ENCODE measurements around the gene MRPL23.

MRPL23 gene

DNA sequence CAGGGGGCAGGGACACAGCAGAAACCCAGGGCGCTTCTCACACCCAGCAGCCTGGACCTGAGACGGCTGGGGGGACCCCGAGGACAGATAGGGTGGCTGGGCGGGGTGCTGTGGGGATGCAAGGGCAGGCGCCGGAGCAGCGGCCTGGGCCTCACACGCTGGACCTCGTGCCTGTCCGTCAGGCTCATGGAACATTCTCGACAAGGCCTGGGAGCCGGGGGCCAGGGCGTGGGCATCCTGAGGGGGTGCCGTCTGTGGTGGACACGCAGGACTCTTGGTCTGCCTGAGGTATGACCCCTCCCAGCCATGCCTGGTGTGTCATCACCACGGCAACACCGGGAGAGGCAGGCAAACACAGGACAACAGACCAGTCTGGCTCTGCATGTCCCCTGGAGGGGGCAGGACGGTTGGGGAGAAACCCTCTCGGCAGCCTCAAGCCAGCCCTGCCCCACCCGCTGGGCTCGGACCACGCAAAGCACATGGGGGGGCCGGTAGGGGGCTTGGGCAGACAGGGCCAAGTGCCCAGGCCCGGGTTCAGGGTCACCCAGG is 21.4 kb downstream of the MRPL23 start:
- no peak overlapping the region for H3K4me3 ChIP-seq (ENCODE audit: low read length)
- no peaks in the 10 kb centered on the region for H3K36me3 ChIP-seq (ENCODE audit: control insufficient read depth, insufficient read depth, low read length, severe bottlenecking)
- no peaks in the 10 kb centered on the region for H3K27me3 ChIP-seq (replicated peaks; ENCODE audit: control insufficient read depth, insufficient read depth, low read length)
- no peak for DNase-seq (ENCODE audit: low read depth)
- no peak overlapping the region for H3K9ac ChIP-seq (ENCODE audit: low read length)
- H3K9me3 ChIP-seq (ENCODE audit: control insufficient read depth, low read length) = no peaks in the 10 kb centered on the region
- H3K4me1 ChIP-seq (ENCODE audit: control insufficient read depth, insufficient read depth, low read length) = no peaks in the 10 kb centered on the region

DNA sequence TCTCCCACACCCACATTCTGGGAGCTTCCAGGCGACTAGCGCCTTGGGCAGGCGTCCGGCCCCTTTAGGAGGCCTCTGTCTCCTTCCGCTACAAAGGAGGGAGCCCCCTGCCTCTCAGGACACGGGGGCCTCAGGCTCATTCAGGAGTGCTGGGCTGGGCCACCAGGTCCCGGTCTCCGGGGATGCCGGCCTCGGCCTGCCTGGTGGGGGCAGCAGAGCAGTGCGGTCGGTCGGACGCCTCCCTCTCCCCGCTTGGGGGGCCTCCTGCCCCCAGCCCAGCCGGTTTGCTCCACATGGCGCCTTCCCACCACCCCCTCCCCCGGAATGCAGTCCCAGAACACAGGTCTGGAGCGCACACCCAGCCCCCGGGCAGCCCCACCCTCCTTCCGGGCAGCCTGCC is 21.9 kb downstream of the MRPL23 start:
- Histone ChIP-seq H3K4me1 (ENCODE audit: control insufficient read depth, insufficient read depth, low read length) (no peaks in the 10 kb centered on the region), H3K9ac (ENCODE audit: low read length) (no peak overlapping the region), H3K9me3 (ENCODE audit: control insufficient read depth, low read length) (no peaks in the 10 kb centered on the region), H3K36me3 (ENCODE audit: control insufficient read depth, insufficient read depth, low read length, severe bottlenecking) (no peaks in the 10 kb centered on the region), H3K4me3 (ENCODE audit: low read length) (no peak overlapping the region), H3K27me3 (replicated peaks; ENCODE audit: control insufficient read depth, insufficient read depth, low read length) (no peaks in the 10 kb centered on the region)
- no peak for DNase-seq (ENCODE audit: low read depth)

DNA sequence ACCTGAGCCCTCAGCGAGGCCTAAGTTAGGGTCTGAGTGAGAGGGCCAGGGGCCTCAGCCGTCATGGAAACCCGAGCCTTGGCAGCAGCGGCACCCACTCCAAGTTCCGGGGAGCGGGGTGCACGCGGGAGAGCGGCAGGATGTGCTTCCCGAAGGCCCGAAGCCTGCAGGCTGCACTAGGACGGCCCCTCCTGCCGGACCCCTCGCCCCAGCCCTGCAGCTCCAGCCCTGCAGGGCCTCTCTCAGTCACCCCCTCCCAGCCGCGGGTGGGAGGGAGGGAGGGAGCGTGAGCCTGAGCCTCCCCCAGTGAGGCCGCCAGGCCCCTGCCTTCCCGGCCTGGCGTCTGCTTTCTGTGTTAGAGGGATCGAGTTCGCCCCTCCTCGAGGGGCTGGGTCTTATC is 22.6 kb downstream of the MRPL23 start:
- H3K36me3 ChIP-seq (ENCODE audit: control insufficient read depth, insufficient read depth, low read length, severe bottlenecking) = no peaks in the 10 kb centered on the region
- H3K9ac ChIP-seq (ENCODE audit: low read length) = no peak overlapping the region
- H3K4me3 ChIP-seq (ENCODE audit: low read length) = no peak overlapping the region
- no peaks in the 10 kb centered on the region for H3K9me3 ChIP-seq (ENCODE audit: control insufficient read depth, low read length)
- no peaks in the 10 kb centered on the region for H3K27me3 ChIP-seq (replicated peaks; ENCODE audit: control insufficient read depth, insufficient read depth, low read length)
- no peaks in the 10 kb centered on the region for H3K4me1 ChIP-seq (ENCODE audit: control insufficient read depth, insufficient read depth, low read length)
- DNase-seq (ENCODE audit: low read depth) = no peak

DNA sequence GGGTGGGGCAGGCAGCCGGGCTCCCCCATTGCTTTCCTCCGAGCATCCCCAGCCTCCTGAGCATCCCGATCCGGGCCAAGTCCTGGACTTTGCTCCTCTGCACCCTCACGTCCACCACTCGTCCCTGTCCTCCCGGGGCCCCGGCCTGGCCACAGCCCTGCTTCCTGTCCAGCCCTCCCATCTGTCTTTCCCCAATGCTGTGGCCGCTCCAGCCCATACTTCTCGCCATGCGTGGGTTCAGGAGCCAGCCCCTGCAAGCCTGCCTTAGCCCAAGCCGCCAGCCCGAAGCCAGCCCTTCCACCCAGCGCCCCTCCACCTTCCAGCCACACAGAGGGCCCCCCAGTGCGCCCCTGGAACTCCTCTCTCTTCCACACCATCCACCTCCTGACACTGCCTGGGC is 23.8 kb downstream of the MRPL23 start:
- Histone ChIP-seq H3K4me1 (ENCODE audit: control insufficient read depth, insufficient read depth, low read length) (no peaks in the 10 kb centered on the region), H3K9ac (ENCODE audit: low read length) (no peak overlapping the region), H3K36me3 (ENCODE audit: control insufficient read depth, insufficient read depth, low read length, severe bottlenecking) (no peaks in the 10 kb centered on the region), H3K27me3 (replicated peaks; ENCODE audit: control insufficient read depth, insufficient read depth, low read length) (no peaks in the 10 kb centered on the region), H3K9me3 (ENCODE audit: control insufficient read depth, low read length) (no peaks in the 10 kb centered on the region), H3K4me3 (ENCODE audit: low read length) (no peak overlapping the region)
- DNase-seq (ENCODE audit: low read depth) = no peak

DNA sequence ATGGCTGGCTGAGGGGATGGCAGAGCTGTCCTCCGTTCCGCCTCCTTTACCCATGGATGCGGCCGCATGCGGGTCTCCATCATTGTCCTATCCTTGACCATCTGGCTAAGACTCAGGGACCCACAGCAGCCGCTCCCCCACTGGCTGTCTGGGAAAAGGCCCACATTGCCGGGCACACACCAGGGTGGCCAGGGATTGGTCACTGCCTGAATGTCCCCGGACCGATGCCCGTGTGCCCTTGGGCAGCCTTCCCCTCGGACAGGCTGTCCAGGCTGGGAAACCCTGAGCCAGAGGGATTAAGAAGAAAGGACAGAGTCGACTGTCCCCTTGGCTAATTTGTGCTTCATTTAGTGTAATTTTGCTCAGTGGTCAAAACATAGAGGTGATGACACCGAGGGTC is 28.1 kb downstream of the MRPL23 start:
- no peak for DNase-seq (ENCODE audit: low read depth)
- no peaks in the 10 kb centered on the region for H3K9me3 ChIP-seq (ENCODE audit: control insufficient read depth, low read length)
- H3K9ac ChIP-seq (ENCODE audit: low read length) = no peak overlapping the region
- H3K27me3 ChIP-seq (replicated peaks; ENCODE audit: control insufficient read depth, insufficient read depth, low read length) = no peaks in the 10 kb centered on the region
- no peaks in the 10 kb centered on the region for H3K4me1 ChIP-seq (ENCODE audit: control insufficient read depth, insufficient read depth, low read length)
- H3K36me3 ChIP-seq (ENCODE audit: control insufficient read depth, insufficient read depth, low read length, severe bottlenecking) = no peaks in the 10 kb centered on the region
- no peak overlapping the region for H3K4me3 ChIP-seq (ENCODE audit: low read length)

DNA sequence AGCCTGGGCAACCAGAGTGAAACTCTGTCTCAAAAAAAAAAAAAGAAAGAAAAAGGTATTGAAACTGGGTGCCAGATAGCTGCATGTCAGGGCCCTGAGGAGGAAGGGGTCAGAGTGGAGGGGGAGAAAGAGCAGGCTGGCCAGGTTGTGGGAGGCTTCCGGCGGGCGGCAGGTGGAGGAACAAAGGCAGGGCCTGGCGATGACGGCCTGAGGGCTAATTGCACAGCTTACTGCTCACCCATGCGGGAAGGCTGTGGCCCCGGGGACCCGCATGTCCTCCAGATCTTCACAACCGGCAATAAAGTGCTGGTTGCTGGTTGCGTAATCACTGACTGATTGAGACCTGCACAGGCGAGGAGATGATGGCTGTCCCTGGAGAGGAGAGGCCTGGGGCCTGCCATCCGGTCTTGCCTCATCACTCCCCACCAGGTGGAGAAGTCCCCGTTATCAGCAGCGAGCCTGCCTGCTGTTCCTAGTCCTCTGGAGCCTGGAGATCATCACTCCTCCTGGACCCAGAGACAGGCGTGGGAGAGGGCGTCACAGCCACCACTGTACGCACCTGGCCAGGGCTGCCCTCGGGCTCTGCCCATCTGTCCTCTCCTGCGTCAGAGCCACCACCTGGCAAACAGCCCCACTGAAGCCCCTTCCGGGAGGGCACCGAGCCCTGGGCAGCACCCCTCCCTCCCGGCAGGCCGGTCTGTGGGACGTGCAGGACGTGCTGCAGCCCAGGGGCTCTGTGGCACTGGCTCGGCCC is 31.8 kb downstream of the MRPL23 start:
- Histone ChIP-seq H3K4me1 (ENCODE audit: control insufficient read depth, insufficient read depth, low read length) (no peaks in the 10 kb centered on the region), H3K9me3 (ENCODE audit: control insufficient read depth, low read length) (no peaks in the 10 kb centered on the region), H3K27me3 (replicated peaks; ENCODE audit: control insufficient read depth, insufficient read depth, low read length) (no peaks in the 10 kb centered on the region), H3K9ac (ENCODE audit: low read length) (no peak overlapping the region), H3K4me3 (ENCODE audit: low read length) (no peak overlapping the region), H3K36me3 (ENCODE audit: control insufficient read depth, insufficient read depth, low read length, severe bottlenecking) (no peaks in the 10 kb centered on the region)
- no peak for DNase-seq (ENCODE audit: low read depth)

DNA sequence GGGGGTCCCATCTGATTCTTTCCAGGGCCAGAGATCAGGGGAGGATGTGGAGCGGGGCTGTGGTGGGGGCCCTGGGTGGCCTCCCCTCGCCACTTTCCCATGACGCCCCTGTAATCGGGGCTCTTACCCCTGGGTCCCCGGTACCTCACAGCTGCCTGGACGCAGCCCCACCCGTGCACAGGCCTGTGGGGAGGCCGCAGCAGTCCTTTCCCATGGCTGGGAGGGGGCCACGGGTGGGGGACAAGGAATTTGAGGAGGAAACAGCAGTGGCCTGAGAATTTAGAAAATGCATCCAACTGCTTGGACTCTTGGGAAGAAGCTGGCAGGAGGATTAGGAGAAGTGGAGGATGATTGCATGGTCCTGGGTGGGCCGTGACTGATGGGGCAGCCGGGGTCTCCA is 32.5 kb downstream of the MRPL23 start:
- no peaks in the 10 kb centered on the region for H3K36me3 ChIP-seq (ENCODE audit: control insufficient read depth, insufficient read depth, low read length, severe bottlenecking)
- H3K9me3 ChIP-seq (ENCODE audit: control insufficient read depth, low read length) = no peaks in the 10 kb centered on the region
- H3K27me3 ChIP-seq (replicated peaks; ENCODE audit: control insufficient read depth, insufficient read depth, low read length) = no peaks in the 10 kb centered on the region
- no peak overlapping the region for H3K9ac ChIP-seq (ENCODE audit: low read length)
- H3K4me1 ChIP-seq (ENCODE audit: control insufficient read depth, insufficient read depth, low read length) = no peaks in the 10 kb centered on the region
- H3K4me3 ChIP-seq (ENCODE audit: low read length) = no peak overlapping the region
- DNase-seq (ENCODE audit: low read depth) = no peak

DNA sequence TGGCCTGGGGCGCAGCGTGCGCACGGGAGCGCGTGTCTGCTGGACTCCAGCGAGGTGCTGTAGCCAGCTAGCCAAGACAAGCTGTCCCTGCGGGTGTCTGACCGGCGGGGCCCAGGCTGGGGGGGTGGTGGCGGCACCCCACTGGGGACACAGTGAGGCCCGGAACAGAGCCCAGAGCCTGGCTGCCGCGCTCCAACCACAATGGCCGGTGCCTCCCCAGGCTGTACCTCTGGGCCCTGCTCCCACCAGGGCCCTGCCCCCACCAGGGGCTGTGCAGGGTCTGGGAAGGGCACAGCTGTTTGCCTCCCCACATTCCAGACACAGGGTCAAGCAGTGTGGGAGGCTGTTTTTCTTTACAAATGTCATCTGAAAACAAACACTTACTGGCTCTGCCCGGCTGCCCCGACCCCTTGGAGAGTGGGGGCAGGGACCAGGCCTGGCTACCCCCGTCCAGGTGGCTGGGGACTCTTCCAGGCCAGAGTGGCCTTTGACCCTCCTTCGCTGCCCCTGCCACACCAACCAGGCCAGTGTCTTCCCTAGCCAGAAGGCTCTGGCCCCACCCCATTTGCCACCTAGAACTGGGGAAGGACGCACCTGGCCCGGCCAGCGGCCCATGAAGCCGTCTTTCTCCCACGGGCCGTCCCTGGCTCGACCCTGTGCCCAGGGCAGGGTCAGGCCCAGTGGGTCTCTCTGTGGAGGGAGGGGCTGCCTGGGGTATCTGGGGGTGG is 35.9 kb downstream of the MRPL23 start:
- no peaks in the 10 kb centered on the region for H3K9me3 ChIP-seq (ENCODE audit: control insufficient read depth, low read length)

DNA sequence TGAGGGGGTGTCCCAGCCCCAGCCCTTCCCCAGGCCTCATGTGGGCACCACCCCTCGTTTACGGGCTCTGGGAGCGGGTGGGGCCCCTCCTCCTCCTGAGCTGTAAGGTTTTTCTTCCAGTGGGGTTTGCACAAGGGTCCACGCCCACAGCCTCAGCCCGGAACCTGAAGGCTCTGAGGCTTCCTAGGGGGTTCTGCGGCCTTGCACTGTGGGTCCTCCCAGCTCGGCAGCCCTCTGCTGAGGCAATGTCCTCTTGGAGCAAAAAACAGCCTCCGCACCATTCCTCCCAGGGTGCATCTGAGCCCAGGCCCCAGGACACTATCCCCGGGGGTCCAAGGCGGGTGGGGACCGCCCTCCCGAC is 36.4 kb downstream of the MRPL23 start:
- no peaks in the 10 kb centered on the region for H3K4me1 ChIP-seq (ENCODE audit: control insufficient read depth, insufficient read depth, low read length)
- DNase-seq (ENCODE audit: low read depth) = no peak
- H3K4me3 ChIP-seq (ENCODE audit: low read length) = no peak overlapping the region
- H3K27me3 ChIP-seq (replicated peaks; ENCODE audit: control insufficient read depth, insufficient read depth, low read length) = no peaks in the 10 kb centered on the region
- H3K9ac ChIP-seq (ENCODE audit: low read length) = no peak overlapping the region
- H3K36me3 ChIP-seq (ENCODE audit: control insufficient read depth, insufficient read depth, low read length, severe bottlenecking) = no peaks in the 10 kb centered on the region
- no peaks in the 10 kb centered on the region for H3K9me3 ChIP-seq (ENCODE audit: control insufficient read depth, low read length)

More for the DNA sequence above, 35.9 kb downstream of the MRPL23 start:
- no peaks in the 10 kb centered on the region for H3K27me3 ChIP-seq (replicated peaks; ENCODE audit: control insufficient read depth, insufficient read depth, low read length)
- no peak overlapping the region for H3K4me3 ChIP-seq (ENCODE audit: low read length)
- DNase-seq (ENCODE audit: low read depth) = no peak
- H3K9ac ChIP-seq (ENCODE audit: low read length) = no peak overlapping the region
- H3K36me3 ChIP-seq (ENCODE audit: control insufficient read depth, insufficient read depth, low read length, severe bottlenecking) = no peaks in the 10 kb centered on the region
- H3K4me1 ChIP-seq (ENCODE audit: control insufficient read depth, insufficient read depth, low read length) = no peaks in the 10 kb centered on the region

DNA sequence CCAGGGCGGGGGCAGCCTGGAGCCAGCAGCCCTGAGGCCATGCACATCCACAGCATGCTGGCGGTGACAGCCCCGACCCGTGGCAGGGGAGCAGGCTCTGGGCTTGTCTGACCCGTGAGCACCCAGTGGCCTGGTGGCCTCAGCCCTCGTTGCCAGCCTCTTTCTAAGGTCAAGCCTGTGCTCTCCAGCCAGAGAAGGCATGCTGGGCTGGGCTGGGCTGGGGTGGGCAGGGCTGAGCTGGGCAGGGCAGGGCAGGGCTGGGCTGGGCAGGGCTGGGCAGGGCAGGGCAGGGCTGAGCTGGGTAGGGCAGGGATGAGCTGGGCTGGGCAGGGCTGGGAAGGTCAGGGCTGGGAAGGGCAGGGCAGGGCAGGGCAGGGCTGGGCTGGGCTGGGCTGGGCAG is 39.9 kb downstream of the MRPL23 start:
- no peak overlapping the region for H3K9ac ChIP-seq (ENCODE audit: low read length)
- no peaks in the 10 kb centered on the region for H3K27me3 ChIP-seq (replicated peaks; ENCODE audit: control insufficient read depth, insufficient read depth, low read length)
- H3K9me3 ChIP-seq (ENCODE audit: control insufficient read depth, low read length) = no peaks in the 10 kb centered on the region
- H3K36me3 ChIP-seq (ENCODE audit: control insufficient read depth, insufficient read depth, low read length, severe bottlenecking) = no peaks in the 10 kb centered on the region
- H3K4me3 ChIP-seq (ENCODE audit: low read length) = no peak overlapping the region
- DNase-seq (ENCODE audit: low read depth) = no peak
- H3K4me1 ChIP-seq (ENCODE audit: control insufficient read depth, insufficient read depth, low read length) = no peaks in the 10 kb centered on the region

DNA sequence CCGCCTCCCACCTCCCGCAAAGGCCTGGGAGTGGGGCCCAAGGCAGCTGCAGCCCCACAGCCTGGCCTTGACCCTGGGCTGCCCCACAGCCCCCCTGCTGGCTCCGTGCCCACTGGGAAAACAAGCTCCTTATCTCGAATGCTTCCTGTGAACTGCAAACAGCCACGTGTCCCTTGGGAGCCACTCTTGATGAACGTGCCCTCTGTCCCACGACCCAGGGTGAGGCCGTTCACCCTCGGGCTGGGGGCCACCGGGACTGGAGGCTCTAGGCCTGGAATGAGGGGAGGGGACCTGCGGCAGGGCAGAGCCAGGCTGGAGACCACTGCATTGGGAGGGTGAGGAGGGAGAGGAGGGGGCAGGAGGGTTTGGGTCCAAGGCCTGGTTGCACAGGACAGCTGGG is 41.0 kb downstream of the MRPL23 start:
- Histone ChIP-seq H3K36me3 (ENCODE audit: control insufficient read depth, insufficient read depth, low read length, severe bottlenecking) (no peaks in the 10 kb centered on the region), H3K9me3 (ENCODE audit: control insufficient read depth, low read length) (no peaks in the 10 kb centered on the region), H3K4me1 (ENCODE audit: control insufficient read depth, insufficient read depth, low read length) (no peaks in the 10 kb centered on the region), H3K9ac (ENCODE audit: low read length) (no peak overlapping the region), H3K27me3 (replicated peaks; ENCODE audit: control insufficient read depth, insufficient read depth, low read length) (no peaks in the 10 kb centered on the region), H3K4me3 (ENCODE audit: low read length) (no peak overlapping the region)
- no peak for DNase-seq (ENCODE audit: low read depth)

All from adipocyte (in vitro differentiated cells).